ENCODE data around the gene PDHA1.
A peak's percentile ranks its signal among the peaks of the same experiment; 100 is the strongest.

PDHA1 gene

DNA sequence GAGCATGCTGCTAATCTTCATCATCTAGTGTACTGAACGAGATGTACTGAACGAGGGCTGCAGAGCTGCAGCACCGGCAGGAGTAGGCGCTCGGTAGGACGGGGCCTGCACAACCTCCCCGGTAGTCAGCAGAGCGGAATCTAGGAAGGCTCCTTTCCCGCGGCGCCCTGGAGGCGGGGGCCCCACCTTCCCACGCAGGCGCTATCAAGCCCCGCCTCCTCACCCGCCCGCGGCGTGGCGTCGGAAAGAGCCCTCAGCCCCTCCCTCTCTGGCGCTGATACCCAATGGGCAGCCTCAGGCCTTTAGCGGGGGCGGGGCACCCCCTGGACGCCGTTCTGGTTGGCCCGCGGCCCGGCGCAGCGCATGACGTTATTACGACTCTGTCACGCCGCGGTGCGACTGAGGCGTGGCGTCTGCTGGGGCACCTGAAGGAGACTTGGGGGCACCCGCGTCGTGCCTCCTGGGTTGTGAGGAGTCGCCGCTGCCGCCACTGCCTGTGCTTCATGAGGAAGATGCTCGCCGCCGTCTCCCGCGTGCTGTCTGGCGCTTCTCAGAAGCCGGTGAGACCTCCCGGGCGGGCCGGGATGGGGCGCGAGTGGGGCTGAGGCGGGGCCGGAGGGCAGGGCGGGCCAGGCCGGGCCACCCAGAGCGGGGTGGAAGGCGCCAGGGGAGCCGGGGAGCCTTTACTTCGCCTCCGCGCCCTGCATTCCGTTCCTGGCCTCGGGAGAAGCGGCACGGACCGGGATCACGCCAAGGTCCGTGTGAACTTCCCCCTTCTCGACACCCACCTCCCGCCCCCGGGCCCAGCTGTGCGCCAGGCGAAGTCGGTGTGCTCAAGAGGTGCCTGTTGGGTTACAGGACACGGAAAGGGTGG is at the start of gene PDHA1:
TSS of gene PDHA1 (plus strand) at position 393 of the 874 bp plus-strand sequence. CDS start at position 504, 111 bp downstream.
- Histone ChIP-seq H3K27me3 (no peaks in the 10 kb centered on the region), H3K27ac (peak within 1 kb of the TSS; percentile 86), H3K4me3 (ENCODE audit: low read depth in 1 of 2, low read length in 1 of 2) (peak within 1 kb of the TSS; percentile 66 to 80), H3K9me3 (no peaks in the 10 kb centered on the region), H3K4me1 (ENCODE audit: control insufficient read depth in 1 of 2, insufficient read depth in 1 of 2, low read depth in 1 of 2, low read length in 1 of 2) (peaks cover 19 to 30% of the 10 kb centered on the region in 2 experiments), H3K36me3 (no peaks in the 10 kb centered on the region)
- TF ChIP-seq, protein P1, sequence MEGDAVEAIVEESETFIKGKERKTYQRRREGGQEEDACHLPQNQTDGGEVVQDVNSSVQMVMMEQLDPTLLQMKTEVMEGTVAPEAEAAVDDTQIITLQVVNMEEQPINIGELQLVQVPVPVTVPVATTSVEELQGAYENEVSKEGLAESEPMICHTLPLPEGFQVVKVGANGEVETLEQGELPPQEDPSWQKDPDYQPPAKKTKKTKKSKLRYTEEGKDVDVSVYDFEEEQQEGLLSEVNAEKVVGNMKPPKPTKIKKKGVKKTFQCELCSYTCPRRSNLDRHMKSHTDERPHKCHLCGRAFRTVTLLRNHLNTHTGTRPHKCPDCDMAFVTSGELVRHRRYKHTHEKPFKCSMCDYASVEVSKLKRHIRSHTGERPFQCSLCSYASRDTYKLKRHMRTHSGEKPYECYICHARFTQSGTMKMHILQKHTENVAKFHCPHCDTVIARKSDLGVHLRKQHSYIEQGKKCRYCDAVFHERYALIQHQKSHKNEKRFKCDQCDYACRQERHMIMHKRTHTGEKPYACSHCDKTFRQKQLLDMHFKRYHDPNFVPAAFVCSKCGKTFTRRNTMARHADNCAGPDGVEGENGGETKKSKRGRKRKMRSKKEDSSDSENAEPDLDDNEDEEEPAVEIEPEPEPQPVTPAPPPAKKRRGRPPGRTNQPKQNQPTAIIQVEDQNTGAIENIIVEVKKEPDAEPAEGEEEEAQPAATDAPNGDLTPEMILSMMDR (IDR thresholded peaks at IDR 0.05) = no peak

DNA sequence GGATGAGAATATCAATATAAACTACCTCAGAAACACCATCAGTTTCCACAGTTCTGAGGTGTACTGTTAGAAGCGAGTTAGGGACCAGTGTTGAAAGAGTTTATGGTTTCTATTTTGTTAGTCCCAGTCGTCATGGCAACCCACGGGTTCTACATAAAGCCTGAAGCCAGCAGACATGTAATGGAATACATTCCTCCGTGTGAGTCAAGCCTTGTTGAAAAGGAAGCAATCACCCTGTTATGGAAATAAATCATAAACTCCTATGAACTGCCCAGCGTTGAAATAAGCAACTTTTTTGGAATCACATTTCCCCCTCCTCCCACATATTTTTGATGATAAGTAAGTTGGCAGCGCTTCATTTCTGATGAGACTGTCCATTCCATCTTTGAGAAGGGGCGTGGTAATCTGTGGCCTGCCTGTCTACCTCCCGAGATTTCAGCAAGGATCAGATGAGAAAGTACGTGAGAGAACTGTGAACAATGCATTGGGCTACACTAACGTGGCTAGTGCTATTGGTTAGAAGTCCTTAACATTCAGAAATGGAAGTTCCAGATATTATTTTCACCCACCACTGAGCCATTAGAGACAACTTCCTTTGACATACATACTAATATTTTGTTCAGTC is 40.4 kb upstream of the PDHA1 start:
- Histone ChIP-seq H3K4me3 (ENCODE audit: low read depth in 1 of 2, low read length in 1 of 2) (no peak overlapping the region), H3K27ac (no peak overlapping the region), H3K9me3 (no peaks in the 10 kb centered on the region), H3K4me1 (ENCODE audit: control insufficient read depth in 1 of 2, insufficient read depth in 1 of 2, low read depth in 1 of 2, low read length in 1 of 2) (no peaks in the 10 kb centered on the region), H3K36me3 (no peaks in the 10 kb centered on the region), H3K27me3 (no peaks in the 10 kb centered on the region)
- TF ChIP-seq, protein P1 (IDR thresholded peaks at IDR 0.05) = no peak

DNA sequence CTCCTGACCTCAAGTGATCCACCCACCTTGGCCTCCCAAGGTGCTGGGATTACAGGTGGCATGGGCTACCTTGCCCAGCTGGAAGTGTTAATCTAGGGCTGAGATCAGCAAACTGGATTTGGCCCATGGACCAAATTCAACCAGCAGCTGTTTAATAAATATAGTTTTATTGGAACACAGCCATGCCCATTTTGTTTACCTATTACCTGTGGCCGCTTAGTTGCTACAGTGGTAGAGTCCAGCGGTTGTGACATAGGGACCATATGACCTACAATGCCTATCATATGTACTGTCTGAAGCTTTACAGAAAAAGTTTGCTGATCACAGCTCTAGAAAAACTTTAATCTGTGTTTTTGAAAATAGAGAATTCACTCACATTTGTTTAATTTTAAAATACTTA is 17.2 kb upstream of the PDHA1 start:
- no peaks in the 10 kb centered on the region for H3K4me1 ChIP-seq (ENCODE audit: control insufficient read depth in 1 of 2, insufficient read depth in 1 of 2, low read depth in 1 of 2, low read length in 1 of 2)

DNA sequence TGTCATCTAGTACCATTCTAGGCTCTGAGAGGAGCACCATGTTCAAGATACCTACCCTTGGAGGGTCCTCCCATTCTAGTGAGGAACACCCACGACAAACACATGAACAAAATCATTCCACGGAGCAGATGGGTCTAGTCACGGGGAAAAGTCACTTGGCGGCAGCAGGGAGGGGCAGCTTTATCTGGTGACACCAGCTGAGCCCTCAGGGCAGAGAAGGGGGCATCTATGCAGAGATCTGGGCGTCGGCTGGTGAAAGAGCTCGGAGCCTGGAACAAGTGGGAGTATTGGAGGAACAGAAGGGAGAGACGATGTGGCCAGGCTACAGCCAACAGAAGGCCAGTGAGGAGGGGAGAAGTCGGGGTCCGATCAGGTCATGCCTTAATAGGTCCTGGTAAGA is 11.9 kb upstream of the PDHA1 start:
- Histone ChIP-seq H3K36me3 (no peaks in the 10 kb centered on the region), H3K27me3 (no peaks in the 10 kb centered on the region), H3K4me3 (ENCODE audit: low read depth in 1 of 2, low read length in 1 of 2) (no peak overlapping the region), H3K27ac (no peak overlapping the region), H3K4me1 (ENCODE audit: control insufficient read depth in 1 of 2, insufficient read depth in 1 of 2, low read depth in 1 of 2, low read length in 1 of 2) (no peaks in the 10 kb centered on the region), H3K9me3 (no peaks in the 10 kb centered on the region)
- TF ChIP-seq, protein P1 (IDR thresholded peaks at IDR 0.05) = no peak

More for the DNA sequence above, 17.2 kb upstream of the PDHA1 start:
- Histone ChIP-seq H3K36me3 (no peaks in the 10 kb centered on the region), H3K27me3 (no peaks in the 10 kb centered on the region), H3K4me3 (ENCODE audit: low read depth in 1 of 2, low read length in 1 of 2) (no peak overlapping the region), H3K9me3 (no peaks in the 10 kb centered on the region), H3K27ac (no peak overlapping the region)
- TF ChIP-seq, protein P1 (IDR thresholded peaks at IDR 0.05) = no peak

DNA sequence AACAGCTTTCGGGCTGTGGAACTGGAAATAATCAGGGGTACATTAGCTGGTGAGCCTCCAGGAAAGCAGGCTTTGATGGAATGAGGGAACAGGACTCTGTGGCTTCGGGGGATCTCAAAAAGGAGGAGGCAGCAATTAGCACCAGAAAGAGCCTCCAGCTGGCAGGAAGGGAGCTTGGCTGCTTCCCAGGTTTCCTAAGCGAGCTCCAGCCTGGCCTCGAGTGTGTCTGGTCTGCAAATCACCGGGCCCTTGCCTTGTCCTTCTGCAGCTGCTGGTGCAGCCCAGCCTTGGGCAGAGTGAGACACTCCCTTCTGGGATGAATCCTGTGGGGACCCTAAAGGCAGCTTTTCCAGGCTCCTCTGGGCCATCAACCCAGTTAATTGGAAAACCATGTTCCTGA is 10.7 kb upstream of the PDHA1 start:
- H3K36me3 ChIP-seq = no peaks in the 10 kb centered on the region
- H3K9me3 ChIP-seq = no peaks in the 10 kb centered on the region
- no peak overlapping the region for H3K4me3 ChIP-seq (ENCODE audit: low read depth in 1 of 2, low read length in 1 of 2)
- H3K4me1 ChIP-seq (ENCODE audit: control insufficient read depth in 1 of 2, insufficient read depth in 1 of 2, low read depth in 1 of 2, low read length in 1 of 2) = no peaks in the 10 kb centered on the region
- H3K27me3 ChIP-seq = no peaks in the 10 kb centered on the region
- H3K27ac ChIP-seq = no peak overlapping the region
- TF ChIP-seq, protein P1 (IDR thresholded peaks at IDR 0.05) = no peak
